Activated T-helper 1 cell treated with anti-CD3 and anti-CD28 coated beads, Interleukin-2, amount 50 U/mL, for 16 hours (primary cell): ENCODE measurements around the gene PDZD2.
"Not testable (repeated sequence)": the region's sequence is repeated elsewhere in the genome, so short reads cannot be mapped to it uniquely, and the experiment has no call there.

Source experiments
- DNase-seq, 2 donors: peaks; one replicate each; pipeline ENCODE4 v3.0.0-alpha.2; 2020; ENCODE audit warnings: low read depth in 1 of 2, low spot score in 1 of 2

PDZD2 gene

GRCh38 chr5:32029781-32030180 lies 390.9 kb downstream of the PDZD2 start:
- DNase-seq: no peak

DNA sequence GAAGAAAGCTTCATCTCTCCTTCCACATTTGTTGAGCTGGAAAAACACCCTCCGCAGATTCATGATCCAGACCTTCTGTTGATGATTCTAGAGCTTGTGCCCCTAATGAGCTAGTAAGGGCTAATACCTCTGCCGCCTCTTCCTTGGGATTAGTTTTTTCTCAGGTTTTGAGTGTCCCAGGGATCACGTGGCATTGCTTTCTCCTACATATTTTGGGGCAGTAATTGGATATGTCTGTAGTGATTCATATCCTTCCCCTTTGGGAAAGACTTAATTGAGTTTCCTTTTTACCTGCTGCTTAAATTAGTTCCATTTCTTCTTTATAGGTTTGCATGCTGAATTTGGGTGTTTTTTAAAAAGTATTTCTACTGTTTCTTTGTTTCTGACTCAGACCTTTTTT lies 391.3 kb downstream of the PDZD2 start:
- DNase-seq: no peak

DNA sequence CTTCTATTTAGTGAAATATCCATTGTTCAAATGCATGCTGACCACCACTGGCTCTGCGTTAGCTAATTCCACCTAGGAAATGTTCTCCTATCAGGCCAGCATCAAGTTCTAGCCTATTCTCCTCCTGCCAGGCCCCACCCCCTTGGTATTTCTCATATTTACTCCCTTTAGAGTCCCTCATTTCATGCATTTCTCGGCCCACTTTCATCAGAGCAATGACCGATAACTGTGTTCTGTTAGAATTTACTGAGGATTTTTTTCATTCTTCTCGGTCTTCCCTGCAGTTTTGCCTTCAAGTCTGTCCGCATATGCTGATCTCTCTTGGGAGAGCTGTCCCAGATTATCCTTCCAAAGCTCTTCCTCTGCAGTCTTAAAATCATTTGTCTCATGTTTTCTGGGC lies 391.8 kb downstream of the PDZD2 start:
- no peak for DNase-seq

DNA sequence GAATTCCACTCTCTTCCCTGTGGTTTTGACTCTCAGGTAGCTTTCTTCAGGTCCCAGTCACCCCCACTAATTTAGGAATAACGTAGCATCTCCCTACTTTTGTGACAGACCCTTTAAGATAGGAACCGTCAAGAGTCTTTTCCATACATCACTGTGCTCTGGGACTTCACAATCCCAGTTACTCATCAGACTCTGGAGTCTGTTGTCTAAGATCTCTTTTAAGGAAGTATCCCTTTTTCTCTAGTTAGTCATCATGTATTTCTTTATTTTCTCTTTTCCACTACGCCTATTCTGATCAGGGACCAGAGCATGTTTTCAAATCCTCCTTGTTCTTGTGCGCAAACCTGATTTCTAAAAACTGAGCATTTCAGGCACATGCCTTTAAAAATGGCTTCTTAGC lies 392.2 kb downstream of the PDZD2 start:
- no peak for DNase-seq

GRCh38 chr5:32038523-32038922 lies 399.6 kb downstream of the PDZD2 start:
- no peak for DNase-seq

DNA sequence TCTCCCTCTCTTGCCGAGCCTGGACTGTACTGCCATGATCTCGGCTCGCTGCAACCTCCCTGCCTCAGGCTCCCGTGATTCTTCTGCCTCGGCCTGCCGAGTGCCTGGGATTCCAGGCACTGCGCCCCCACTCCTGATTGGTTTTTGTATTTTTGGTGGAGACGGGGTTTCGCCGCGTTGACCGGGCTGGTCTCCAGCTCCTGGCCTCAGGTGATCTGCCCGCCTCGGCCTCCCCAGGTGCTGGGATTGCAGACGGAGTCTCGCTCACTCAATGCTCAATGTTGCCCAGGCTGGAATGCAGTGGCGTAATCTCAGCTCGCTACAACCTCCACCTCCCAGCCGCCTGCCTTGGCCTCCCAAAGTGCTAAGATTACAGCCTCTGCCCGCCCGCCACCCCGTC lies 400.2 kb downstream of the PDZD2 start:
- DNase-seq: not testable (repeated sequence)

GRCh38 chr5:32039601-32040000 lies 400.7 kb downstream of the PDZD2 start:
- DNase-seq: not testable (repeated sequence)

DNA sequence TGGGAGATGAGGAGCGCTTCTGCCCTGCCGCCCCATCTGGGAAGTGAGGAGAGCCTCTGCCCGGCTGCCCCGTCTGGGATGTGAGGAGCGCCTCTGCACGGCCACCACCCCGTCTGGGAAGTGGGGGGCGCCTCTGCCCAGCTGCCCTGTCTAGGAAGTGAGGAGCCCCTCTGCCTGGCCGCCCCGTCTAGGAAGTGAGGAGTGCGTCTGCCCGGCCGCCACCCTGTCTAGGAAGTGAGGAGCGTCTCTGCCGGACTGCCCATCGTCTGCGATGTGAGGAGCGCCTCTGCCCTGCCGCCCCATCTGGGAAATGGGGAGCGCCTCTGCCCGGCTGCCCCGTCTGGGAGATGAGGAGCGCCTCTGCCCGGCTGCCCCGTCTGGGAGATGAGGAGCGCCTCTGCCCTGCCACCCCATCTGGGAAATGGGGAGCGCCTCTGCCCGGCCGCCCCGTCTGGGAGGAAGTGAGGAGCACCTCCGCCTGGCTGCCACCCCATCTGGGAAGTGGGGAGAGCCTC lies 401.3 kb downstream of the PDZD2 start:
- not testable (repeated sequence) for DNase-seq

- no peak for DNase-seq
Measured at GRCh38 chr5:32042551-32042961, 403.6 kb downstream of the PDZD2 start.

DNA sequence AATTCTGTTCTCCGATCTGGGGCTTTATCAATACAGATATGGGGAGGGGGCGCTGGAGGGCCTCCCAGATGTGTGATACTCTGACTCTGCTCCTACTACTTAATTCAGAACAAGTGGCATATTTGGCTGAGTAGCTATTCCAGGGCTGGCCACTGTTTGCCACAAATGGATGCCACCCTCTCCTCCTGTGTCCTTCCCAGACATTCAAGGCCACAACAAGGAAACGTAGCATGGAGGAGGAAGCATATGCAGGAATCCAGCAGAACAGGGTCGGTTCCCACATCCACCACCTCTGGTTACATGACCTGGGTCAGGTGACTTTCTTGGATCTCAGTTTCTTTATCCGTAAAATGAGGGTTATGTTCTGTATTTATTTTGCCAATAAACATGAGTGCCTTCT lies 404.2 kb downstream of the PDZD2 start:
- no peak for DNase-seq

DNA sequence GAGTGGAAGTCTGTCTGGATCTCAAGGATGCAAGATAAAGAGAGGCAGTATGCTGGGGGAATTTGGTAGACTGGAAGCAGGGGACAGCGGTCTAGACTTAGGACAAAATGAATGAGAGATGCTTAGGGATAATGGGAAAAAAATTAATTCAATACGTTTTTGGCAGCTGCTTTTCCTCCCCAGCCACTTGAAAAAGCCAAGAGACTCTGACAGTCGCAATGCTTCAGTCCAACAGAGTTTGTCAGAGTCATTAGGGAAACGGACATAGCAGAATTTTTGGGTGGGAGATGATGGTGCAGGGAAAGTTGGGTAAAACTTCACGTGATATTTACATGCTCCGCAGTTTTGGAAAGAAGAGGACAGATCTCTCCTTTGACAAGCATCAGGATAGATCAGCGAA lies 405.5 kb downstream of the PDZD2 start:
- no peak for DNase-seq

DNA sequence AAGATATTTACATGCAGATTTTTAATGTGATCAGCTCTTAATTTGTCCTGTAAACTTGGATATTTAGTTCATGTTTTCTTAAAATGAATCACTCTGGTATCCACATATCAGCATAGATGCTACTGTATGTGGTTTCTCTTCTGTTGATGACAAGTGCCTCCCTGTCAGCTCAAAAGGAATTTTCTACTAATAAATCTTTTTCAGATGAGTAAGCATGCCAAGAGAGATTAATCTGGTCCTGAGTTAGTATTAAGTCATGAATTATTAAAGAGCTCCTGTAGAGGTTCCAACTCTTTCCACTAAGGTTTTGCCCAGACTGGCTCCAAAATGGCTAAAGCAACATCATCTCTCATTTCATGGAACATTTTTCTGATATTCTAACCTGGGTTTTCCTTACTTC lies 406.0 kb downstream of the PDZD2 start:
- no peak for DNase-seq

- DNase-seq: no peak
Measured at GRCh38 chr5:32047056-32047455, 408.1 kb downstream of the PDZD2 start.

DNA sequence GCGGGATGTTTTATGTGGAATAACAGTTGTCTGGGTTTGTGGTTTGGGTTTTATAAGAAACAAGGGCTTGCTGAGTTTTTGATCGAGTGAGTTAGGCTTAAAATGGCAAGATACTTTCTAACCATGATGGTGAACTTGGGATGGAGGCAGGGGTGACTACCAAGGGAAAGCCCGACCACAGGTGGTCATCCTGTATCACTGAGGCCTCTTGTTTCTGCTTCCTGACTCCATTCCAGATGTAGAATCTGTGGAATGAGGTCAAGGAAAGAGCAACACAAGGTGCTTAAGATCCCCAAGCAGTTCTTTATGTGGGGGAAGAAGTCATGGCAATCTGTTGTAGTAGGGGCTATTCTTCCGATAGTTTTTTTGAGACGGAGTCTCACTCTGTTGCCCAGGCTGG lies 412.9 kb downstream of the PDZD2 start:
- DNase-seq: no peak

- no peak for DNase-seq
Measured at GRCh38 chr5:32055891-32056866, 417.2 kb downstream of the PDZD2 start.

DNA sequence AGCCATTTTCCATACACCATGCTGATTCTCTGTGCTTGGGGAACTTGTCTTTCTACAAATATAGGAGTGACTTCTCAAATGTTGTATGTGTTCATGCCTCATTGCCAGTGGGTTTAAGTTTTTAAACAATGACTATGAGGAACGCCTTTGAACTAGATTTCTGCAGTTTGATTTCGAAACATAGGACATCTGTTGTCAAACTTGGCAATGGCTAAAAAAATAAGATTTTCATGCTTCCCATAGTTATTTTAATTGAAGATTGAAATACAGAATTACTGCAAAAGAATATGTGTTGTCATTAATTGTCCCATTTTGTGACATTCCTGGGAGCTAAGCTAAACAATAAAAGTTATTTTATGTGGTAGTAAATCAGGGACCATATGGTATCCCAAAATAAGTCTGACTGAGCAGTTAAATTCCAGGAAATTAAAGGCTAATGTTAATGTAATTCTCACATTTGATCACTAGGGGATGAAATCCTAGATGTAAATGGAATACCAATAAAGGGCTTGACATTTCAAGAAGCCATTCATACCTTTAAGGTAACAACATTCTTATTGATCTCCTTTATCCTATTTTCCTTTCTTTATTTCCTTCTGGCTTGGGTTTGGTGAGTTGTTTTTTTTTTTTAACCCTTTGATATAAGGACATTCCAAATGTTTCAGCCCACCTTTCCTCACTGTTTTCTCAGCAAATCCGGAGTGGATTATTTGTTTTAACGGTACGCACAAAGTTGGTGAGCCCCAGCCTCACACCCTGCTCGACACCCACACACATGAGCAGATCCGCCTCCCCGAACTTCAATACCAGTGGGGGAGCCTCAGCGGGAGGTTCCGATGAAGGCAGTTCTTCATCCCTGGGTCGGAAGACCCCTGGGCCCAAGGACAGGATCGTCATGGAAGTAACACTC lies 418.5 kb downstream of the PDZD2 start:
- no peak for DNase-seq

DNA sequence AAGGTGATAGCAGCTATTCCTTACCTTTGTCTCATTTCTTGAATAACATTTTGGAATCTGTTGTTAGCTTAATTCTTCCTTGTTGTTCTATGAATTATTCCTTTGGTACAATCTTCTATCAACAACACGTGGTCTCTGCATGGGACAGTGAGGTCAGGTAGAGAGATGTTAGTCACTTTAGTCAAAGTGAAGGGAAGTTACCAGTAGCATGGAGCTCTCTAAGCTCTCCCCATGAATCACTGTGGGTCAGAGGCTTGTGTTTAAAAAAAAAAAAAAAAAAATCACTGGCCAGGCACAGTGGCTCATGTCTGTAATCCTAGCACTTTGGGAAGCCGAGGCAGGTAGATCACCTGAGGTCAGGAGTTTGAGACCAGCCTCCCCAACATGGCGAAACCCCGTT lies 419.2 kb downstream of the PDZD2 start:
- DNase-seq: no peak

DNA sequence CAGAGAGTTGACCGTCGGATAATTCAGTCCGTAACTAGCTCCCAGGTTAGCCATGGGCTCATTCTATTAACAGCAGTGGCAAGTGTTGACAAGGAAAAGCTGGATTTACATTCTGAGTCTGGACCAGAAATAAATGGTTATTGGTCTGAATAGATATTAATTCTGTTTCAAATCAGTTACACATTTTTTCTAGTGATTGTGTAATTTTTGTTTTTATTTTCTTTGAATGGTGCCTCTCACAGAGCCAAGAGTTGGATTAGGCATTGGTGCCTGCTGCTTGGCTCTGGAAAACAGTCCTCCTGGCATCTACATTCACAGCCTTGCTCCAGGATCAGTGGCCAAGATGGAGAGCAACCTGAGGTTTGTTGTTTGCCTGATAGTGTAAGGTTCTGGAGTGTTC lies 420.1 kb downstream of the PDZD2 start:
- DNase-seq: no peak

GRCh38 chr5:32059761-32060530 lies 421.0 kb downstream of the PDZD2 start:
- no peak for DNase-seq

DNA sequence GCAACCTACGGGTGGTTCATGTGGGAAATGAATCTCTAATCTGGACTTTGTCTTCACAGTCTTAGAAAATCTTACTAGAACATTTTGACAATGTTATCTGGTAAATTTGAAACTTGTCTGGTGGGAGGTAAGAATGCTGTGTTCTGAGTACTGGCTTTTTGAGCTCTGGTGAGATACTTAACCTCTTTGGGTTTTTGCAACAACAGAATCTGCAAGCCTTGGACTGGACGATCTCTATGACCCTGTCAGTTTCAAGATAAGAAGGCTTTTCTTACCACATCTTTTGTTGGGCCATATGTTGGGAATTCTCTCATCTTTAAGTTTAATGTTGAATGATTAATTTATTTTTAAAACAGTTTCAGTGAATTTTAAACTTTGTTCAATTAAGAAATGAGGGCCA lies 422.3 kb downstream of the PDZD2 start:
- no peak for DNase-seq

DNA sequence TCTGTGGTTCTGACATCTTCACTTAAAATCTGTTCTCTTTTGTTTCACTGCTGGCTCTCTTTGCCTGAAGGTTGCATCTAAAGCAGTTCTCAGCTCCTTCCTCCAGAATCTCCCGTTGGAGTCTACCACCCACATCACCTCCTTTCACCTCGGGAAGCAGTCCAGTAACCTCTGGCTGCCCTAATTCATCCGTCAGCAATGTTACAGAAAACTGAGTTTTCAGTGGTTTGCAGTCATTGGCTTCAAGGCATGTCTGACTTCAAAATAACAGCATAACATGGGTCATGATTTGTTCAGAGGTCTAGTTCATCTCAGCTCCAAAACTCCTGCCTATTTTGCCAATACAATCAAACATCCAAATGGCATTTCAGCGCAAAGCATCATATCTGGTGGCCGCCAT lies 427.5 kb downstream of the PDZD2 start:
- no peak for DNase-seq
